ENCODE data around the gene RAC3.

RAC3 gene

DNA sequence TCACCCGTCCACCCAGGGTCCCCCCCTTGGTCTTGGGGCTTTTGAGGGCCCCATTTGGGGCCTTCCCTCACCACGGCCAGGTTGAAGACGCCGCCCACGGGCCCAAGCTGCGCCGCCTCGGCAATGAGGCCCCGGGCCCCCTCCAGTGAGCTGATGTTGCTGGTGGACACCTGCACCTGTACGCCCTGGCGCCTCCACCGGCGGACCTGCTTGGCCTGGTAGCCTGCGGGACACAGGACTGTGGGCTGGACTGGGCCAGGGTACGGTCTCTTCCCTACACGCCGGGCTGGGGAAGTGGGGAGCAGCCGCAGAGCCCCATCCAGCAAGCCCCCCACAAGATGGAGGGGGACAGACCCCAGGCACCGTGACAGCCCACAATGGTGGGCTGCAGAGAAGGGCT, 51.0 kb downstream of the RAC3 start:
- no peak overlapping the region for H2AFZ ChIP-seq (ENCODE audit: low read depth, low read length, severe bottlenecking)
- H3K9me3 ChIP-seq (ENCODE audit: insufficient read depth, low read length) = no peaks in the 10 kb centered on the region
- H3K9ac ChIP-seq (ENCODE audit: low read length) = no peak overlapping the region
- no peaks in the 10 kb centered on the region for H4K20me1 ChIP-seq (ENCODE audit: low read depth, low read length)
- no peak overlapping the region for H3K27ac ChIP-seq (ENCODE audit: low read depth, low read length)
- H3K9me2 ChIP-seq (replicated peaks; ENCODE audit: insufficient read depth, low read length) = no peaks in the 10 kb centered on the region
- H3K27me3 ChIP-seq (ENCODE audit: low read length) = no peaks in the 10 kb centered on the region
- H3K4me3 ChIP-seq (ENCODE audit: insufficient read depth, low read length, poor library complexity, severe bottlenecking) = no peak overlapping the region
- no peaks in the 10 kb centered on the region for H3K36me3 ChIP-seq (ENCODE audit: low read length)
- TF ChIP-seq EZH2phosphoT487 (conservative IDR thresholded peaks at IDR 0.05; ENCODE audit: low read length) (no peak), CTCF (IDR thresholded peaks at IDR 0.05; ENCODE audit: insufficient read depth, low read length, poor library complexity, severe bottlenecking) (no peak)
- no peaks in the 10 kb centered on the region for H3K79me2 ChIP-seq (ENCODE audit: insufficient read depth, low read length)
- no peaks in the 10 kb centered on the region for H3F3A ChIP-seq (ENCODE audit: insufficient read depth)
- H3K4me2 ChIP-seq (ENCODE audit: low read depth, low read length, poor library complexity, severe bottlenecking) = no peak overlapping the region

DNA sequence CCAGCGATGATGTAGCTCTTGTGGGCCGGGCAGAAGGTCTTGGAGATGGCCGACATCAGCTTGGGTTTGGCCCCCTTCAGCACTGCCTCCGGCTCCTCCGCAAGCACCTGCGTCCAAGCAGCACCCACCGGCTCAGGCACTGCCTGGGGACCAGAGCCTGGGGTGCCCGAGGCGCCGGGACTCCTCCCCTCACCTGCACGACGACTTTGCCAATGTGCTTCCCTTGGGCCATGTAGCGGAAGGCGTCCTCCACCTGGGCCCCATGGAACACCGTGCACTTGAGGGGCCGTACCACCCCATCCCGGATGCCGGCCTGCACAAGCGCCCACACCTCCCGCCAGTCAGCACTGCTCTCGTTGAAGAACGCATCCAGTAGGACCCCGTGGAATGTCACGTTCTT, 51.5 kb downstream of the RAC3 start:
- Histone ChIP-seq H3K27ac (ENCODE audit: low read depth, low read length) (no peak overlapping the region), H3K9me3 (ENCODE audit: insufficient read depth, low read length) (no peaks in the 10 kb centered on the region), H2AFZ (ENCODE audit: low read depth, low read length, severe bottlenecking) (no peak overlapping the region), H3K79me2 (ENCODE audit: insufficient read depth, low read length) (no peaks in the 10 kb centered on the region), H3K4me3 (ENCODE audit: insufficient read depth, low read length, poor library complexity, severe bottlenecking) (no peak overlapping the region), H3K9me2 (replicated peaks; ENCODE audit: insufficient read depth, low read length) (no peaks in the 10 kb centered on the region), H3K9ac (ENCODE audit: low read length) (no peak overlapping the region), H4K20me1 (ENCODE audit: low read depth, low read length) (no peaks in the 10 kb centered on the region), H3K27me3 (ENCODE audit: low read length) (no peaks in the 10 kb centered on the region), H3K4me2 (ENCODE audit: low read depth, low read length, poor library complexity, severe bottlenecking) (no peak overlapping the region), H3K36me3 (ENCODE audit: low read length) (no peaks in the 10 kb centered on the region), H3F3A (ENCODE audit: insufficient read depth) (no peaks in the 10 kb centered on the region)
- TF ChIP-seq CTCF (IDR thresholded peaks at IDR 0.05; ENCODE audit: insufficient read depth, low read length, poor library complexity, severe bottlenecking) = no peak
- TF ChIP-seq EZH2phosphoT487 (conservative IDR thresholded peaks at IDR 0.05; ENCODE audit: low read length) = no peak
